Spleen (tissue), 11 donors: ENCODE data around the gene LRRTM1. TPM values are rescaled to one million over a fixed set of nuclear protein-coding genes. Genes with fewer than 3 reads are reported as not detected.

Source experiments
- DNase-seq: peaks from one replicate; pipeline ENCODE4 v3.0.0-alpha.2; 2020
- H3K27ac ChIP-seq, 8 donors: fragments of 200-600 bp; sonication (generic) in 7 of 8; 1 replicate in 4 of 8; 2 replicates in 4 of 8; pipeline versions ENCODE4 v1.5.0 to v1.8.0; 2016 to 2021; ENCODE audit warnings: inconsistent platforms in 4 of 8, mild to moderate bottlenecking in 4 of 8, moderate library complexity in 1 of 8
- H3K27me3 ChIP-seq, 7 donors: fragments of 200-600 bp; sonication (generic) in 6 of 7; replicated peaks in 1 of 7; 1 replicate in 4 of 7; 2 replicates in 3 of 7; pipeline versions ENCODE4 v1.5.0 to v1.8.0; 2016 to 2021; ENCODE audit warnings: inconsistent platforms in 3 of 7, mild to moderate bottlenecking in 1 of 7
- H3K36me3 ChIP-seq, 6 donors: fragments of 200-600 bp; sonication (generic) in 5 of 6; 1 replicate in 4 of 6; 2 replicates in 2 of 6; pipeline versions ENCODE4 v1.5.0 to v1.8.0; 2016 to 2021; ENCODE audit warnings: inconsistent platforms in 2 of 6
- H3K4me1 ChIP-seq, 6 donors: fragments of 200-600 bp; sonication (generic) in 5 of 6; 1 replicate in 3 of 6; 2 replicates in 3 of 6; pipeline versions ENCODE4 v1.5.0 to v1.8.0; 2016 to 2021; ENCODE audit warnings: inconsistent platforms in 3 of 6
- H3K4me3 ChIP-seq, 8 donors: fragments of 200-600 bp; sonication (generic) in 7 of 8; 1 replicate in 4 of 8; 2 replicates in 4 of 8; pipeline versions ENCODE4 v1.5.0 to v1.8.0; 2016 to 2021; ENCODE audit warnings: inconsistent platforms in 4 of 8, mild to moderate bottlenecking in 4 of 8, moderate library complexity in 2 of 8
- H3K9me3 ChIP-seq, 8 donors: fragments of 200-600 bp; sonication (generic) in 7 of 8; 1 replicate in 4 of 8; 2 replicates in 4 of 8; pipeline versions ENCODE4 v1.5.0 to v1.8.0; 2016 to 2021; ENCODE audit warnings: inconsistent platforms in 4 of 8
- CTCF ChIP-seq, 11 experiments: fragments of 200-600 bp in 7 of 11; fragments of 450-650 bp in 4 of 11; sonication (generic) in 4 of 11; IDR thresholded peaks in 8 of 11; conservative IDR thresholded peaks in 3 of 11; 1 replicate in 7 of 11; 2 replicates in 4 of 11; pipeline versions ENCODE4 v1.4.0 to v1.8.0; 2016 to 2021; ENCODE audit warnings: antibody characterized with exemption in 11 of 11, inconsistent platforms in 4 of 11, mild to moderate bottlenecking in 1 of 11
- POLR2A ChIP-seq, 3 donors: fragments of 450-650 bp; IDR thresholded peaks; one replicate each; pipeline ENCODE4 v1.5.1; 2017; ENCODE audit warnings: antibody characterized with exemption in 3 of 3, mild to moderate bottlenecking in 1 of 3
- POLR2AphosphoS5 ChIP-seq, 3 donors: sonication (generic); formaldehyde crosslinking; IDR thresholded peaks; one replicate each; pipeline ENCODE4 v1.5.1; 2017; ENCODE audit warnings: antibody characterized with exemption in 3 of 3
- WGBS, 5 donors: extraction: QIAGEN DNeasy Blood & Tissue Kit in 3 of 5; methylation state at CpG; one replicate each; pipeline versions ENCODE4 v1.1.5 to v1.1.7; 2013 to 2018; 5-methylcytosine and 5-hydroxymethylcytosine counted together
- intact Hi-C: fragments of 100-400 bp; cut with DNase I; formaldehyde crosslinking; loops from one replicate; pipeline ENCODE4 v1.15.0; 2023; ENCODE audit warnings: low total_unique reads
- polyA plus RNA-seq, 3 donors: library from polyadenylated mRNA; stranded (reverse); fragments of 200-250 nt; gene quantifications; one replicate each; pipeline ENCODE4 v1.2.1, GENCODE V29; 2013
- total RNA-seq, 7 donors: library from RNA; depleted of rRNA in 3 of 7; stranded (reverse); fragments of >200 nt in 3 of 7; fragmentation: NEBNext Ultra II Directional in 4 of 7; extraction: Animal tissue kit (Norgen Biotek cat#: 25700) in 4 of 7; gene quantifications; one replicate each; pipeline versions ENCODE4 v1.1.0 to v1.2.1, GENCODE V29; 2016 to 2021
- donor health status: healthy with polysubstance abuse.
- donor health status: DM: no; HTN: no; CAD: no; lungs with moderate emphysema.
- donor health status: DM: no; HTN: no; CAD: no.
- donor health status: Bipolar disorder and iron deficiency.
- donor health status: healthy.
- donor health status: DM: no; HTN: no; CAD: no.
- donor health status: DM: yes; HTN: yes; CAD: no.

Gene LRRTM1
- total and polyA plus RNA-seq, 10 donors: 0.10 TPM; not detected in 9

DNA sequence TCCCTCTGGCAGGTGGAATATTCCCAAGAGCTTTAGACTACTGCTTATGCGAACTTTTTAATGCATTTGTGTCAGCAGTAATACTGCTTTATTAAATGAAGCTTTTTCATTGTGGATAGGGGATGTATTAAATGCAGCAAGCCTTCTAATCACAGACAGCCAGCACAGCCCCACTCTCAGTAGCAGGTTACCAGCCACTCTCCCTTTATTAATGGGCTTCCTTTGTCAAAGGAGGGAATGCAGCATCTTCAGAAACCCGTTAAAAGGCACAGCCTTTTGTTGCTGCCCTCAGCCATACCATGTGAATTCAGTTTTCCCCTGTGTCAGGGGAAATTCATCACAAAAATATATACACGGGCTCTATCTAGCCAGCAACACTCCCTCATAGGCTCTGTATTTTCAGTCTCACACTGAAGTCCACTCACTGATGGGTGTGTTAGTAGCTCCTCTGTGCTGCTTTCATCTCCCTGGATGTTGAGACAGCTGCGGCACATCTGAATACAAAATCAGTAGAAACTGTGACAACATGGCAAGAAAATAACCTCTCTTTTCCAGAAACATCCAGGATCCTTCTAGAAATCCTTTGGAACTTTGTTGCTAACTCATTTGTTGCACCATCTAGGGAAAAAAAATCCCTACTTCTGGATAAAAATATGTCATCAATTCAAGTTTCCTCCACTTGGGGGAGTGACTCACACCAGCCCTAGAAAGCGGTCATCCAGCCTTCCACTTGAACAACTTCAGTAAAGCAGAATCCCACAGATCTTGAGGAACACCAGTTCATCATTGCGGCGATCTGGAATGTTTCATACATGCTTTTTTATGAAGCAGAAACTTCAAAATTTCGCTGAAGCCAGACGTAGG, 48.4 kb downstream of the LRRTM1 start:
- 63 to 80% (median 70%) methylated on average over 9 of the region's 9 CpGs for WGBS, 5 donors
- no peaks in the 10 kb centered on the region for H3K27me3 ChIP-seq
- intact Hi-C loops: no loop called here
- H3K4me1 ChIP-seq: no peaks in the 10 kb centered on the region
- no peaks in the 10 kb centered on the region for H3K9me3 ChIP-seq
- H3K4me3 ChIP-seq: no peak overlapping the region
- no peak for DNase-seq
- no peak for TF ChIP-seq POLR2AphosphoS5 (IDR thresholded peaks at IDR 0.05)
- no peak for TF ChIP-seq POLR2A (IDR thresholded peaks at IDR 0.05)
- peak in 1 of 11 experiments; percentile 11 for TF ChIP-seq CTCF (IDR thresholded peaks at IDR 0.05 in 8 of 11, conservative IDR thresholded peaks at IDR 0.05 in 3 of 11)
- H3K36me3 ChIP-seq: no peaks in the 10 kb centered on the region
- no peak overlapping the region for H3K27ac ChIP-seq

GRCh38 chr2:80252294-80252986, 52.1 kb downstream of the LRRTM1 start:
- no peaks in the 10 kb centered on the region for H3K4me1 ChIP-seq
- WGBS, 5 donors: 85 to 92% (median 89%) methylated on average over 7 of the region's 7 CpGs
- TF ChIP-seq POLR2AphosphoS5 (IDR thresholded peaks at IDR 0.05) (no peak), POLR2A (IDR thresholded peaks at IDR 0.05) (no peak), CTCF (IDR thresholded peaks at IDR 0.05 in 8 of 11, conservative IDR thresholded peaks at IDR 0.05 in 3 of 11) (no peak)
- DNase-seq: no peak
- no peaks in the 10 kb centered on the region for H3K36me3 ChIP-seq
- no peak overlapping the region for H3K4me3 ChIP-seq
- H3K27ac ChIP-seq: no peak overlapping the region
- no peaks in the 10 kb centered on the region for H3K27me3 ChIP-seq
- H3K9me3 ChIP-seq: no peaks in the 10 kb centered on the region
- intact Hi-C loops: no loop called here
